Kidney glomerular epithelial cell (primary cell): ENCODE measurements around the gene CTAG2.
A peak's percentile ranks its signal among the peaks of the same experiment; 100 is the strongest.
"Not testable (repeated sequence)": the region's sequence is repeated elsewhere in the genome, so short reads cannot be mapped to it uniquely, and the experiment has no call there.

Source experiments
- DNase-seq: peaks from one replicate; lab custom pipeline; 2025; lab: John Stamatoyannopoulos, UW

Gene CTAG2

GRCh38 chrX:154653413-154653812 is at the start of gene CTAG2:
Gene CTAG2 (minus strand): TSS chrX:154653579. CDS start chrX:154653515, 64 bp downstream.
- DNase-seq = not testable (repeated sequence)

- DNase-seq = no peak
Observed at GRCh38 chrX:154698630-154699248, 45.4 kb upstream of the CTAG2 start.

GRCh38 chrX:154696676-154697045 is 43.3 kb upstream of the CTAG2 start:
- DNase-seq = no peak

- peak; percentile 33 for DNase-seq
Observed at GRCh38 chrX:154695911-154696675, 42.7 kb upstream of the CTAG2 start.

GRCh38 chrX:154693394-154693793 is 40.0 kb upstream of the CTAG2 start:
- no peak for DNase-seq

GRCh38 chrX:154690438-154690837 is 37.1 kb upstream of the CTAG2 start:
- not testable (repeated sequence) for DNase-seq

GRCh38 chrX:154672084-154672483 is 18.7 kb upstream of the CTAG2 start:
- DNase-seq = not testable (repeated sequence)

- DNase-seq = not testable (repeated sequence)
Observed at GRCh38 chrX:154670848-154671247, 17.5 kb upstream of the CTAG2 start.

- DNase-seq = no peak
Observed at GRCh38 chrX:154661899-154662298, 8.5 kb upstream of the CTAG2 start.

- no peak for DNase-seq
Observed at GRCh38 chrX:154661170-154661569, 7.8 kb upstream of the CTAG2 start.

GRCh38 chrX:154660541-154660940 is 7.2 kb upstream of the CTAG2 start:
- DNase-seq = no peak

GRCh38 chrX:154658957-154659356 is 5.6 kb upstream of the CTAG2 start:
- no peak for DNase-seq

- no peak for DNase-seq
Observed at GRCh38 chrX:154658187-154658586, 4.8 kb upstream of the CTAG2 start.

- DNase-seq = no peak
Observed at GRCh38 chrX:154657226-154657805, 3.9 kb upstream of the CTAG2 start.

- DNase-seq = no peak
Observed at GRCh38 chrX:154655786-154656185, 2.4 kb upstream of the CTAG2 start.

- no peak for DNase-seq
Observed at GRCh38 chrX:154655346-154655745, 2.0 kb upstream of the CTAG2 start.

GRCh38 chrX:154654925-154655324 is 1.5 kb upstream of the CTAG2 start:
- no peak for DNase-seq

GRCh38 chrX:154654372-154654771 is 993 bp upstream of the CTAG2 start:
- no peak for DNase-seq

- no peak for DNase-seq
Observed at GRCh38 chrX:154653048-154653401, 354 bp downstream of the CTAG2 start.

GRCh38 chrX:154652311-154653047 is 900 bp downstream of the CTAG2 start:
- DNase-seq = no peak

- DNase-seq = no peak
Observed at GRCh38 chrX:154650221-154650510, 3.2 kb downstream of the CTAG2 start.

- DNase-seq = no peak
Observed at GRCh38 chrX:154649503-154650220, 3.7 kb downstream of the CTAG2 start.
